Skeletal muscle tissue (tissue), 4 donors: ENCODE data around the gene TNFRSF14. TPM values are rescaled to one million over a fixed set of nuclear protein-coding genes. Genes with fewer than 3 reads are reported as not detected.

Experiments
- H3K27ac ChIP-seq: one replicate; pipeline ENCODE4 v1.7.0; 2013; ENCODE audit warnings: mild to moderate bottlenecking, low read depth, low read length, inconsistent platforms
- H3K27me3 ChIP-seq, 3 donors: one replicate each; pipeline ENCODE4 v1.7.0; 2013; ENCODE audit warnings: low read length in 3 of 3; ENCODE audit not compliant: control insufficient read depth in 3 of 3, insufficient read depth in 3 of 3
- H3K36me3 ChIP-seq, 3 donors: one replicate each; pipeline ENCODE4 v1.7.0; 2013; ENCODE audit warnings: low read length in 3 of 3; ENCODE audit not compliant: control insufficient read depth in 3 of 3, insufficient read depth in 3 of 3
- H3K4me1 ChIP-seq, 3 donors: one replicate each; pipeline ENCODE4 v1.7.0; 2013; ENCODE audit warnings: low read length in 3 of 3, mild to moderate bottlenecking in 3 of 3; ENCODE audit not compliant: control insufficient read depth in 3 of 3, insufficient read depth in 3 of 3
- H3K4me3 ChIP-seq, 3 donors: one replicate each; pipeline ENCODE4 v1.7.0; 2013; ENCODE audit warnings: low read length in 3 of 3
- H3K9ac ChIP-seq, 3 donors: one replicate each; pipeline ENCODE4 v1.7.0; 2013; ENCODE audit warnings: low read length in 3 of 3, mild to moderate bottlenecking in 3 of 3, moderate library complexity in 2 of 3, low read depth in 1 of 3
- H3K9me3 ChIP-seq, 3 donors: one replicate each; pipeline ENCODE4 v1.7.0; 2013; ENCODE audit warnings: low read length in 3 of 3; ENCODE audit not compliant: control insufficient read depth in 3 of 3
- total RNA-seq: library from RNA; depleted of rRNA; stranded (reverse); fragments of >200 nt; gene quantifications from one replicate; pipeline ENCODE4 v1.2.3, GENCODE V29; 2014
- donor health status: Osteomylitis.

The TNFRSF14 gene
- total RNA-seq, 1 donor from 2014 or later, result 11.5 TPM

DNA sequence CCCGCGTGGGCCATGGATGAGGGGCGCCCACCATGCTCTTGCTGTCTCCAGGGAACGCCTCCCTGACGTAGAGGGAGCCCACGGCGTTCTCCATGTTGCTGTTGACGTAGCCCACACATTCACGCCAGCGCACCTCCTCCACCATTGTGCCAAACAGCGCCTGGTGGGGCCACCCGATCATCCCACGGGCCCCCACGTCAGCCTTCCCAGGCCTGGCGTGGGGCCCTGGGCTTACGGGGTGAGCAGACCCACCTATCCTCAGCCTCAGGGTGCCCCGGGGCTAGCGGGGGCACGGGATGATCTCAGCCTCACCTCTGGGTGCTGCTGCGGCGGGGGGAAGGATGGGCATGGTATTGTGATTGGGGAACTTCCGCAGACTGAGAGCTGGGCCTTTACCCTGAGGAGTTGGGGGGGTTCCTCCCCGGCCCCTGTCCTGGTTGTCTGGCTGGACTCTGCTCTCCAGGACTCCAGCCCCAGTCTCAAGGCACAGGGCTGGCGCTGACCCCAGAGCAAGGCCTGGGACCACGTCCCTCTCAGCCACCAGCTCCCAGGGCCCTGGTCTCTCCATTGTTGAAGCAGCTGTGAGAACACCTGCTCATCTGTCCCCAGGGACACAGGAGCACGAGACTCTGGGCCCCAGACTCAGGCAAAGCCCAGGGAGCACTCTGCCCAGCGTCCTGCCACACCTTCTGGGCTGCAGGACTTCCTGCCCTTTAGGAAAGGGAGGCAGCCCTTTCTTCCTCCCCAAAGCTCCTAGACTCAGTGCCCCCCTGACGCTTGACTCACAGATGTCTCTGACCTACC, 40.6 kb downstream of the TNFRSF14 start:
- Histone ChIP-seq H3K27me3 (peaks cover 22 to 26% (median 25%) of the 10 kb centered on the region in 3 donors), H3K9me3 (peaks cover 0 to 3% (median 2%) of the 10 kb centered on the region in 3 donors), H3K4me3 (no peak overlapping the region), H3K27ac (no peak overlapping the region), H3K36me3 (no peaks in the 10 kb centered on the region), H3K9ac (no peak overlapping the region), H3K4me1 (peaks cover 0 to 12% (median 11%) of the 10 kb centered on the region in 3 donors)

DNA sequence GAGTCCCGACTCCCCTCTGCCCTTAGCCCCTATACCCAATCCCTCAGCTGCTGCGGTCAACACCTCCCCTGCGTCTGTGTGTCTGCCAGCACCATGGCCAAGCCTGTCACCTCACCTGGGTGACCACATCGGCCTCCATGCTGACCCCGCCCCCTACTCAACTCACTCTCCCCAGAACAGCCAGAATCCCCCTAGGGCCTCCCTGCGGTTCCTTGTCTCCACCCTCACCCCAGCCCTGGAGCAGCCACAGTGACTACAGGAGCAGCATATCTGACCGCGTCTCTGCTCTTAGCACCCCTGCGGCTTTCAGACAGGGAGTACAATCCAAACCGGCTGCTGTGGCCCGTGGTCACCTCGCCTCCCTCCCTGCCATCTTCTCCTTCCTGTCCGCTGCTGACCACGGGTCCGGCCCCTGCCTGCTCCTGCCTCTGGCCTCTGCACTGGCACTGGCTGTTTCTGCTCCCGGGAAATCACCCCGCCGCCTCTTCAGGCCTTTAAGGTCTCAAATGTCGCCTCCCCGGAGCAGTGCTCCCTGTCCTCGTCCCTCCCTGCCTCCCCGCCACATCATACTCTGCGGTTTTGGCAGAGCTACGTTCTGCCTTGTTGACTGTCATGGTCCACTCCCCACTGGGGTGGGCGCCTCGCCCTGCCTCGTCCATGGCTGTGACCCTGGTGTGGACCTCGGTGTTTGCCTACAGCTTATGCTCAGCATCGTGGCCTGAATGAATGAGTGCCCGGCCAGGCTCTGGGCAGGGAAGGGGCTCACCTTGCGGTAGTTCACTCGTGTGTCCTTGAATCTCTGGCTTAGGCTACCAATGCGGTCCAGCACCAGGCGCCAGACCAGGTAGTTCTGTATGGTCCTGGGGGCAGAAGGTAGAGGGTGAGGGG, 41.5 kb downstream of the TNFRSF14 start:
- Histone ChIP-seq H3K4me1 (peaks cover 0 to 12% (median 11%) of the 10 kb centered on the region in 3 donors), H3K9me3 (peaks cover 0 to 4% (median 3%) of the 10 kb centered on the region in 3 donors), H3K27ac (no peak overlapping the region), H3K27me3 (peaks cover 23 to 34% (median 26%) of the 10 kb centered on the region in 3 donors), H3K9ac (no peak overlapping the region), H3K36me3 (no peaks in the 10 kb centered on the region), H3K4me3 (no peak overlapping the region)

DNA sequence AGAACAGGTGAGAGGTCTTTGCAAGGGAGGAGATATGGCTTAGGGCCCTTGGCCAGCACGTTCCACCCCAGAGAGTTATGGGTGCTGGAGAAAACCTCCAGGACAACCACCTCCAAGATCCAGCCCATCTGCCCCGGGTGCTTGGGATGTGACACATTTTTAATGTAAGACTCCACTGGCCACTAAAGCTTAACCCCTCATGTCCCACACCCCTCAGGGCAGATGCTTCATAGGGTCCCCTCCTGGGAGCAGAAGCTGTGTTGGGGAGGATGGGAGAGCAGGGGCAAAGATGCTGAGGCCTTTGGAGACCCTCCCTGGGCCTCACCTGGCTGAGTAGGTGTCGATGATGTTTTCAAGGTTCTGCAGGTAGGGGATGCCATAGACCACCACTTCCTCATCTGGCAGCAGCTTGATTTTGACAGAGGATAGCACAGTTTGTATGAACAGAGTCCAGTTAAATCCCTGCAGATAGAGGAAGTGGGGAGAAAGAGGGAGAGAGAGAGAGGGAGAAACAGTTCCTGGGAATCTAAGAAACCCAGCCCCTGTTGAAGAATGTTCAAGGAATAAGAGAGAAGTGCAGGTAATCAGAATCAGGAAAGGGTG, 42.3 kb downstream of the TNFRSF14 start:
- H3K9me3 ChIP-seq, result peaks cover 0 to 4% (median 3%) of the 10 kb centered on the region in 3 donors
- H3K27ac ChIP-seq, result no peak overlapping the region
- peaks cover 22 to 32% (median 26%) of the 10 kb centered on the region in 3 donors for H3K27me3 ChIP-seq

DNA sequence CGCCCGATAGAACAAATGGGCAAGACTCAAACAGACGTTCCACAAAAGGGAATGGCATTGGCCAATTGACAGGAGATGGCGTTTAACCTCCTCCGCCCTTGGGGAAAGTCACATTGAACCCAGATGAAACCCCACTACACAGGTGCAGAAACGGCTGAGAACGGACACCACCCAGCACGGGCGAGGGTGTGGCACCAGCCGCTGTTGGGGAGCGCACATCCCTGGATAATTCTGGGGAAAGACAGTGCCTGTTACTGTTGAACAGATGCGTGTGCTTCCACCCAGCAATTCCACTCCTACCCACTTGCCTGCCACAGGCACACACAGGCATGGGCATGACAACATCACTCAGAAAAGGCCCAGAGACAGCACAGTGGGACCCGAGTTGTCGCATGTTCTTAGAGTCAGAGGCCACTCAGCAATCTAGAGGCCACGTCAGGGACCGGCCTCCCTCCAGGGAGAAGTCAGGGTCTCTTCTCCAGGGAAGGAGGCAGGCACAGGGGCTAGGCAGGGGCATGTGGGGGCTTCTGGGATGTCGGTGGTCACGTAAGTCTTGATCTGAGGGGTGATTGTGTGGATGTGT, 45.6 kb downstream of the TNFRSF14 start:
- Histone ChIP-seq H3K9me3 (peaks cover 0 to 4% (median 3%) of the 10 kb centered on the region in 3 donors), H3K27ac (no peak overlapping the region), H3K27me3 (peaks cover 8 to 33% (median 24%) of the 10 kb centered on the region in 3 donors), H3K9ac (no peak overlapping the region), H3K36me3 (no peaks in the 10 kb centered on the region), H3K4me3 (no peak overlapping the region), H3K4me1 (no peaks in the 10 kb centered on the region)

More for the DNA sequence above, 42.3 kb downstream of the TNFRSF14 start:
- Histone ChIP-seq H3K4me1 (peaks cover 0 to 9% (median 8%) of the 10 kb centered on the region in 3 donors), H3K9ac (no peak overlapping the region), H3K4me3 (no peak overlapping the region), H3K36me3 (no peaks in the 10 kb centered on the region)

DNA sequence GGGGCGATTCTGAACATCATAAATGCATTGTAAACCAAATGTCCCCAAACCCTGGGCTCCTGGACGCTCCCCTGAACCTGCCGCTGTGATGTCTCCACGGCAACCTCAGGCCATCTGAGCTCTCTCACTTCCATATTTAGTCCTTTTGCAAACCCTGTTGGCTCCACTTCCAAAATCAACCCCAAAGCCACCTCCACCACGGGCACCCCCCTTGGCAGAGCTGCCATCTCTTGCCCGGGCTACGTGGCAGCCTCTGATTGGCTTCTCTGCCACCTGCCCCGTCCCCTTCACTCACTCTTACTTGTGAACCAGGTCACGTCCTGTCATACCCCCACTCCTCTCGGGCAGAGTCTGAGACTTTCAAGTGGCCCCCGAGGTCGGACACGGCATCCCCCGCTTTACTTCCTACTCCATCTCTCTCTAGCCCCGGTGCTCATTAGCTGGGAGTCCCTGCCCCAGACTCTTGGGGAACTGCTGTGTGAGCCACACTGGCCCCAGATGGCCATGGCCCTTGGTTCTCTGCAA, 46.2 kb downstream of the TNFRSF14 start:
- Histone ChIP-seq H3K27me3 (peaks cover 8 to 36% (median 28%) of the 10 kb centered on the region in 3 donors), H3K9me3 (peaks cover 0 to 4% (median 3%) of the 10 kb centered on the region in 3 donors), H3K9ac (no peak overlapping the region), H3K4me1 (no peaks in the 10 kb centered on the region), H3K4me3 (no peak overlapping the region), H3K27ac (no peak overlapping the region), H3K36me3 (no peaks in the 10 kb centered on the region)

DNA sequence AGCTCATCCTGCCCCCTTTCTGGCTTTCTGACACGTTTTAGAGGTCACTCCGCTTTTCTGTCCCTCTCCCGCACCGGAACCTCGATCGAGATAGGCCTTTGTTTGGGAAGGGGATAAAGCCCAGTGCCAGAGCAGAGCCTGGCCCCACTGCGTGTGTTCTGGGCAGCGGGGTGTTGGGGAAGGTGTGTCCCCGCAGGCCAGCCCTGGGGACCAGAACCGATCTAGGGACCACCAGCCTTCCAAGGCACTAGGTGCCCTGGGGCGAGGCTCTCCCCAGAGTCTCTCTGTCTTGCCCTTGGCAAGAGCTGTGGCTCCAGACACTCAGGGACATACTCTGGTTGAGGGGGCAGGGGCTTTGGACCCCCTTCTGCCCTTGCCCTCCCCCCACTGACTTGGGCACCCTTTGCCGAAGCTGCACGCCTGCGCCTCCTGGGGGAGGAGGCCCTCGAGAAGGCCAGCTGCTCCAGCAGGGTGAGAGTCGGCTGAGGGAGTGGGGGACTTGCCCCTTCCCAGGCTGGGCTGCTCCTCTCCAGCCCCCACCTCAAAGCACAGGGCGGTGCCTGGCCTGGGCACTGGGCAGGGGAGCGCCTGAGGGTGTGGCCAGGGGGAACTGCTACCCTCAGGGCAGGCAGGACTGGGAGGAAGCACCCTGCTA, 46.8 kb downstream of the TNFRSF14 start:
- peaks cover 8 to 36% (median 28%) of the 10 kb centered on the region in 3 donors for H3K27me3 ChIP-seq
- no peak overlapping the region for H3K9ac ChIP-seq
- no peak overlapping the region for H3K4me3 ChIP-seq
- no peak overlapping the region for H3K27ac ChIP-seq
- H3K9me3 ChIP-seq, result peaks cover 0 to 4% (median 3%) of the 10 kb centered on the region in 3 donors
- no peaks in the 10 kb centered on the region for H3K4me1 ChIP-seq
- no peaks in the 10 kb centered on the region for H3K36me3 ChIP-seq

- Histone ChIP-seq H3K27me3 (peaks cover 8 to 41% (median 28%) of the 10 kb centered on the region in 3 donors), H3K9me3 (peaks cover 0 to 4% (median 3%) of the 10 kb centered on the region in 3 donors)
Measured at GRCh38 chr1:2603521-2604155, 47.5 kb downstream of the TNFRSF14 start.

GRCh38 chr1:2604156-2604843, 48.1 kb downstream of the TNFRSF14 start:
- peaks cover 0 to 4% (median 0%) of the 10 kb centered on the region in 3 donors for H3K9me3 ChIP-seq
- H3K4me1 ChIP-seq, result no peaks in the 10 kb centered on the region
- H3K9ac ChIP-seq, result no peak overlapping the region
- H3K36me3 ChIP-seq, result no peaks in the 10 kb centered on the region
- H3K27me3 ChIP-seq, result peaks cover 8 to 41% (median 29%) of the 10 kb centered on the region in 3 donors
- no peak overlapping the region for H3K4me3 ChIP-seq
- H3K27ac ChIP-seq, result no peak overlapping the region

More at GRCh38 chr1:2603521-2604155, 47.5 kb downstream of the TNFRSF14 start:
- no peak overlapping the region for H3K27ac ChIP-seq
- no peaks in the 10 kb centered on the region for H3K4me1 ChIP-seq
- no peak overlapping the region for H3K4me3 ChIP-seq
- H3K36me3 ChIP-seq, result no peaks in the 10 kb centered on the region
- no peak overlapping the region for H3K9ac ChIP-seq
